ENCODE measurements around the gene NCF2. TPM values are rescaled to one million over a fixed set of nuclear protein-coding genes. Genes with fewer than 3 reads are reported as not detected.
A peak's percentile ranks its signal among the peaks of the same experiment; 100 is the strongest.

The NCF2 gene
- total RNA-seq, 4 donors from 2014 or later, result 0.51 to 9.7 (median 3.0) TPM

DNA sequence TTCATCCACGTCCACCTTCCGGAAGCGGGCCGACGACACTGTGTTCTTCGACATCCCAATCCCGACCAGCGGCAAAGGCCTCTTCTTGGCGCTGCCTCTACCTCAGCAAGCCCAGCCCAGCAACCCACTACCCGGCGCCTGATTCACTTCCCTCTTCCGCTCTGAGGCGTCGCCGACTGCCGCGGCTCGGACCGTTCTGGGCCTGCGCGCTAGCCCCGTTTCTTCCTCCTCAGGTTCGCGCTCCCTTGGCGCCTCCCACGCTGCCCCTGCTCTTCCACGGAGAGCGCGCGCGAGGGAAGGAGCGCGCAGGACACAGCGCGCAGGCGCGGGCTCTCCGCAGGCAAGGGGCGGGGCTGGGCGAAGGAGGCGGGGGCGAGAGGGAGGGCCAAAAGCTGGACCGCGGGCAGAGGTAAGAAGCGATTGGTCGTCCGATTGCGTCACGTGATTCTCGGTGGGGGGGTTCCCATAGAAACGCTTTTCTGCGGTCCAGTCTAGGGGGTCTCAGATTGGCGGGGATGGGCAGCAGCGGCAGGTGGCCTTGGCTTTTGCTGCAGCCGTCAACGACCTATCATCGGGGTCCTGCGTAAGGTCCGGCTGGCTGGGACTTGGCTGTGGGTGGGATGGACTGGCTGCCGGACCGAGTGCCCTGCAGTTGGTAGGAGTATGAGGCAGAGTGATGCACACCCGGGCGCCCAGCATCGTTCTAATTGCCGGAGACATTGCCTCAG is 45.5 kb upstream of the NCF2 start, which contains the start of gene ARPC5:
Gene ARPC5, minus strand, starts transcription at position 178 of the 728 bp plus-strand sequence. Its CDS starts 124 bp downstream, at position 54.
- peak within 1 kb of the TSS; percentile 91 to 97 for H3K27ac ChIP-seq
- H3K4me1 ChIP-seq, result peaks cover 0 to 5% of the 10 kb centered on the region in 2 donors
- H3K9me3 ChIP-seq, result no peaks in the 10 kb centered on the region
- TF ChIP-seq, protein P1, sequence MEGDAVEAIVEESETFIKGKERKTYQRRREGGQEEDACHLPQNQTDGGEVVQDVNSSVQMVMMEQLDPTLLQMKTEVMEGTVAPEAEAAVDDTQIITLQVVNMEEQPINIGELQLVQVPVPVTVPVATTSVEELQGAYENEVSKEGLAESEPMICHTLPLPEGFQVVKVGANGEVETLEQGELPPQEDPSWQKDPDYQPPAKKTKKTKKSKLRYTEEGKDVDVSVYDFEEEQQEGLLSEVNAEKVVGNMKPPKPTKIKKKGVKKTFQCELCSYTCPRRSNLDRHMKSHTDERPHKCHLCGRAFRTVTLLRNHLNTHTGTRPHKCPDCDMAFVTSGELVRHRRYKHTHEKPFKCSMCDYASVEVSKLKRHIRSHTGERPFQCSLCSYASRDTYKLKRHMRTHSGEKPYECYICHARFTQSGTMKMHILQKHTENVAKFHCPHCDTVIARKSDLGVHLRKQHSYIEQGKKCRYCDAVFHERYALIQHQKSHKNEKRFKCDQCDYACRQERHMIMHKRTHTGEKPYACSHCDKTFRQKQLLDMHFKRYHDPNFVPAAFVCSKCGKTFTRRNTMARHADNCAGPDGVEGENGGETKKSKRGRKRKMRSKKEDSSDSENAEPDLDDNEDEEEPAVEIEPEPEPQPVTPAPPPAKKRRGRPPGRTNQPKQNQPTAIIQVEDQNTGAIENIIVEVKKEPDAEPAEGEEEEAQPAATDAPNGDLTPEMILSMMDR (IDR thresholded peaks at IDR 0.05), result peak in 2 of 4 experiments; percentile 2 to 7
- peak; percentile 90 to 95 for TF ChIP-seq POLR2A (IDR thresholded peaks at IDR 0.05)
- peak; percentile 96 to 98 for DNase-seq
- H3K36me3 ChIP-seq, result no peaks in the 10 kb centered on the region
- no peaks in the 10 kb centered on the region for H3K27me3 ChIP-seq
- peak within 1 kb of the TSS; percentile 71 to 92 for H3K4me3 ChIP-seq
- intact Hi-C loops (cut with DNase I; ENCODE audit: low total_unique reads), result loop anchor here (10.0 kb wide), 1 partner anchor 161 kb away; the partner anchor contains the start of gene SMG7

DNA sequence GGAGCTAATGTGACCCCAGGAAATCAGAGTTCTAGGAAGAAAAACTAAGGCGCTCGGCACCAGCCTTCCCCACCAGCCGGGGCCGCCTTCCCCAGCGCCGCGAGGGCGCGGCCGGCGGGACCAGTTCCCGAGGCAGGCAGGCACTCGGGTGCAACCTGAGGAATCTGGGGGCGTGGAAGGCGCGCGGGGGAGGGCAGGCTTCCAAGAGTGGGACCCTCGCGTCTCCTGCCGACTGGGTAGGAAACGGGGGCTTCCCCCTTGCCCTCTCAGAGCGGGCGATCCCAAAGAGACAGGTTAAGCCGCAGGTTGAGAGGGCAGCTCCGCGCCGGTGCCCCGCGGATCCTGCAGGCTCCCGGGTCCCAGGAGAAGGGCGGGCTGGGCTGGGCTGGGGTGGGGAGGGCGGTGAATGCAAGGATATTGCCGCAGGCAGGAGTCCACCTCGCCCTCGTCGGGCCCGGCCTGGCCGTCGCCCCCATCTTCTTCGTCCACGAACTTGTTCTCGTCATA is 44.9 kb upstream of the NCF2 start:
- no peaks in the 10 kb centered on the region for H3K27me3 ChIP-seq
- H3K36me3 ChIP-seq, result no peaks in the 10 kb centered on the region
- intact Hi-C loops (cut with DNase I; ENCODE audit: low total_unique reads), result loop anchor here (10.0 kb wide), 1 partner anchor 160 kb away; the partner anchor contains the start of gene SMG7
- TF ChIP-seq, protein P1 (IDR thresholded peaks at IDR 0.05), result no peak
- no peak for TF ChIP-seq POLR2A (IDR thresholded peaks at IDR 0.05)
- H3K27ac ChIP-seq, result peak overlapping the region; percentile 91 to 97
- H3K4me1 ChIP-seq, result peaks cover 0 to 10% of the 10 kb centered on the region in 2 donors
- peak overlapping the region; percentile 71 to 92 for H3K4me3 ChIP-seq
- H3K9me3 ChIP-seq, result no peaks in the 10 kb centered on the region
- peak in 1 of 2 donors; percentile 45 for DNase-seq

DNA sequence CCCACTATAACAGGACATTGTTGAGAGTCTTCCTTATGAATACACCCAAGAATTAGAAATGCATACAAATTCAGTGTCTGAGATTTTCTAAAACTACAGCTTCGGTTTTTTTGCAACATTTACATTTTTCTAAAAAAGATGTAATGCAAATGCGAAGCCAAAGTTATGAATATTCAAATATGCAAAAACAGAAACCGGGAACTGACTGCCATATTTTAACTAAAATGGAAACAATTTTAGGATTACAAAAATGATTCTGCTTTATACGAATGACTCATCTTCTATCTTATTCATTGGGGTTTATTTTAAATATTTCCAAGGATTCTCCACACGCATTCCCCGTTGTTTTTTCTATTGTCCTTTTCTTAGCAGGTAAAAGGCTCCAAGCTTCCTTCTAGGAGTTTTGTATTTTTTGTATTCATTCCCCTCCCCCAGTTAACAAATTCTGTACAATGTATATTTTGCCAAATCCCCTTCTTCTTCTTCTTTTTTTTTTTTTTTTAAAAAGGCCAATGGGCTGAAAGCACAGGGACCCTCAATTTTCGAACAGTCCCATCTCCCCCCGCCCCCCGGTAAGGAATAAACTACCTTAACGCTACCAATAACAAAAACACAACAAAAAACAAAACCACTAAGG is 44.3 kb upstream of the NCF2 start:
- TF ChIP-seq POLR2A (IDR thresholded peaks at IDR 0.05), result no peak
- TF ChIP-seq, protein P1 (IDR thresholded peaks at IDR 0.05), result no peak
- Histone ChIP-seq H3K36me3 (no peaks in the 10 kb centered on the region), H3K4me3 (peak overlapping the region; percentile 71 to 92), H3K4me1 (peaks cover 4 to 10% of the 10 kb centered on the region in 2 donors), H3K9me3 (no peaks in the 10 kb centered on the region), H3K27me3 (no peaks in the 10 kb centered on the region), H3K27ac (peak overlapping the region; percentile 91 to 97)
- DNase-seq, result no peak
- intact Hi-C loops (cut with DNase I; ENCODE audit: low total_unique reads), result loop anchor here (10.0 kb wide), 1 partner anchor 160 kb away; the partner anchor contains the start of gene SMG7

DNA sequence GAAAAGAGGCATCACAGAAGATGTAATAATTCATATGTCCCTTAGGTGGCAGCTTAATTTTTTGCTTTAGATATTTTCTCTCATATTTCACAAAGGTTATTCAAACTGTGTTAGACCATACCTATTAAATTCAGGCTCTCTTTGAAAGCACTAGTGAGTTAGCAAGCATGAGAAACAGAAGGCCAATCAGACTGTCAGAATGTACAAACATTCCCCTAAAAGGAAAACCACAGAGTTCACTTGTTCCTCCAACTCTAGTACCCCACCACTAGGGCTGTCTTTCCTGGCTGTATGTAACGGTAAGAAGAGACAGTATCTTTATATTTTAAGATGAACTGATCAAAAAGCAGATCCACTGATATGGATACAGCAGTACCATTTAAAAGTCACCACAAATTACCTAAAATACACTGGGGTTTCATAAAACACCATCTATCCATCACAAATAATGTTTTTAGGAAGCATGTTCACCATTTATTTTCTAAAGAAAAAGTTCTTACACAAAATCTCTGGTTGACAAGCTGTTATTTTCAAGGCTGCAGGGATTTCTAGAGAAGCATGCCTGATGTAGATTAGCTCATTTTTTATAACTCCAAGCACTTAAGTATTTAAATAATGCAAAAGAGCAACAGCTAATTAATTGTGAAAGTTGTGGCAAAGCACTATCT is 43.6 kb upstream of the NCF2 start:
- no peaks in the 10 kb centered on the region for H3K9me3 ChIP-seq
- peak overlapping the region; percentile 71 to 92 for H3K4me3 ChIP-seq
- H3K36me3 ChIP-seq, result no peaks in the 10 kb centered on the region
- H3K27ac ChIP-seq, result peak overlapping the region; percentile 91 to 97
- peak in 1 of 2 donors; percentile 62 for DNase-seq
- H3K27me3 ChIP-seq, result no peaks in the 10 kb centered on the region
- peaks cover 10 to 11% of the 10 kb centered on the region in 2 donors for H3K4me1 ChIP-seq
- intact Hi-C loops (cut with DNase I; ENCODE audit: low total_unique reads), result loop anchor here (10.0 kb wide), 1 partner anchor 159 kb away; the partner anchor contains the start of gene SMG7
- peak; percentile 50 to 66 for TF ChIP-seq POLR2A (IDR thresholded peaks at IDR 0.05)
- TF ChIP-seq, protein P1 (IDR thresholded peaks at IDR 0.05), result peak; percentile 22 to 68 (median 44)

Data from uterus (tissue), 4 donors.